HG03095 (cell line): ENCODE results near the gene RBBP8.
"Not testable (repeated sequence)": the region's sequence is repeated elsewhere in the genome, so short reads cannot be mapped to it uniquely, and the experiment has no call there.

Experiments
- ATAC-seq: cut with Tn5 transposase; IDR thresholded peaks from one replicate; pipeline ENCODE4 v1.9.1; 2021; ENCODE audit warnings: moderate library complexity; ENCODE audit not compliant: unreplicated experiment

The RBBP8 gene

GRCh38 chr18:22939649-22940048, 6.5 kb downstream of the RBBP8 start:
- ATAC-seq, result no peak

GRCh38 chr18:22943847-22944246, 10.7 kb downstream of the RBBP8 start:
- ATAC-seq, result no peak

GRCh38 chr18:22946217-22946616, 13.1 kb downstream of the RBBP8 start:
- ATAC-seq, result no peak

GRCh38 chr18:22946846-22947245, 13.7 kb downstream of the RBBP8 start:
- no peak for ATAC-seq

GRCh38 chr18:22951823-22952222, 18.7 kb downstream of the RBBP8 start:
- ATAC-seq, result no peak

GRCh38 chr18:22952525-22952924, 19.4 kb downstream of the RBBP8 start:
- no peak for ATAC-seq

GRCh38 chr18:22953982-22954381, 20.9 kb downstream of the RBBP8 start:
- not testable (repeated sequence) for ATAC-seq

GRCh38 chr18:22956226-22956625, 23.1 kb downstream of the RBBP8 start:
- ATAC-seq, result no peak

- no peak for ATAC-seq
Measured at GRCh38 chr18:22961156-22961555, 28.0 kb downstream of the RBBP8 start.

GRCh38 chr18:22962004-22962403, 28.9 kb downstream of the RBBP8 start:
- no peak for ATAC-seq

GRCh38 chr18:22964116-22964515, 31.0 kb downstream of the RBBP8 start:
- ATAC-seq, result no peak

- no peak for ATAC-seq
Measured at GRCh38 chr18:22964722-22965121, 31.6 kb downstream of the RBBP8 start.

GRCh38 chr18:22971038-22971437, 37.9 kb downstream of the RBBP8 start:
- no peak for ATAC-seq

GRCh38 chr18:22974001-22974400, 40.9 kb downstream of the RBBP8 start:
- no peak for ATAC-seq

- ATAC-seq, result no peak
Measured at GRCh38 chr18:22974707-22975106, 41.6 kb downstream of the RBBP8 start.

GRCh38 chr18:22975508-22975907, 42.4 kb downstream of the RBBP8 start:
- no peak for ATAC-seq

- ATAC-seq, result no peak
Measured at GRCh38 chr18:22977847-22978701, 44.9 kb downstream of the RBBP8 start.

- ATAC-seq, result no peak
Measured at GRCh38 chr18:22980394-22980793, 47.3 kb downstream of the RBBP8 start.

- ATAC-seq, result no peak
Measured at GRCh38 chr18:22981274-22982133, 48.4 kb downstream of the RBBP8 start.

- ATAC-seq, result no peak
Measured at GRCh38 chr18:22983175-22983574, 50.0 kb downstream of the RBBP8 start.

GRCh38 chr18:22985250-22985649, 52.1 kb downstream of the RBBP8 start:
- no peak for ATAC-seq
